ENCODE measurements around the gene HTR3C. TPM values are rescaled to one million over a fixed set of nuclear protein-coding genes. Genes with fewer than 3 reads are reported as not detected.
"Not testable (repeated sequence)": the region's sequence is repeated elsewhere in the genome, so short reads cannot be mapped to it uniquely, and the experiment has no call there.

HTR3C gene
- total RNA-seq, 2 donors from 2014 or later: not detected

- ATAC-seq (ENCODE audit: insufficient number of reproducible peaks, low FRiP score, low read depth) (peak; percentile 83), DNase-seq (ENCODE audit: low spot score) (no peak)
- Histone ChIP-seq H3K4me3 (peak overlapping the region; percentile 83), H3K27ac (no peak overlapping the region), H3K27me3 (replicated peaks; ENCODE audit: insufficient read depth) (no peaks in the 10 kb centered on the region), H3K4me1 (ENCODE audit: control insufficient read depth in 1 of 2, low read depth in 2 of 2) (peaks cover 5 to 11% of the 10 kb centered on the region in 2 donors), H3K36me3 (peaks cover 2% of the 10 kb centered on the region), H3K9me3 (no peaks in the 10 kb centered on the region)
- TF ChIP-seq CTCF (IDR thresholded peaks at IDR 0.05): peak; percentile 98
Observed at GRCh38 chr3:184016811-184017671, 35.8 kb upstream of the HTR3C start.

DNA sequence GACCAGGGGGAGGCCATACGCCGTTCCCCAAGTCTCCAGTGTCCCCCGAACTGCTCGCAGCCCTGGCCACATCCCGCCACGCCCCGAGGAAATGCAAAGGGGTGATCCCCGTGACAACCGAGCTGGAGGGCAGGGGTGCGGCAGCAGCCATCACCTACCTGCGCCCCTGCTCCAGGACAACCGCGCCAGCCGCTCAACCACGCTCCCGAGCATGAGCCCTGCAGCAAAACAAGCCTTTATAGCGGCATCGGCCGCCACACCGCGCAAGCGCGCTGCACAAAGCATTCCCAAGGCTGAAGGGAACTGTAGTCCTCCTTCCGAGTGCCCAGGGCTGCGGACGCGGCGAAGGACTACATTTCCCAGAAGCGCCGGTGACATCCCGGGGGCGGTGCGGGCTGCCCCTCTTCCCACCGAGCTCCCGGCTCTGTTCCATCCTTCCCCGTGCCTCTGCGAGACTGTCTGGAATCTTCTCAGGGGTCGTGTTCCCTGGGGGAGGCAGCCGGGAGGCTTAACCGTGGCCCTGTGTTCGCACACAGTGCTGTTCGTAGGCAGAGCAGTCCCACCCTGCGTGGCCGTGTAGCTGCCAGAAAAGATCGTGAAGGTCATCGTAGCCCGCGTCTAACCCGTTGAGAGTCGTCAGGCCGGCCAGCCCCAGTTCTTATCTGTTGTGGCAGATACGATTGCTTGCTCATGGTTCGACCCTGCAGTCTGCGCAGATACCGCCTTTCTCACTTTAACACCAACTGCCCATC is 35.0 kb upstream of the HTR3C start, which contains the start of gene ABCC5:
ABCC5 (minus strand) TSS at position 213 of the 752 bp plus-strand sequence. CDS start 3,492 bp downstream, outside the sequence.
- no peaks in the 10 kb centered on the region for H3K9me3 ChIP-seq
- peak; percentile 48 for TF ChIP-seq CTCF (IDR thresholded peaks at IDR 0.05)
- H3K27me3 ChIP-seq (replicated peaks; ENCODE audit: insufficient read depth): no peaks in the 10 kb centered on the region
- H3K36me3 ChIP-seq: peaks cover 2% of the 10 kb centered on the region
- DNase-seq (ENCODE audit: low spot score) (peak; percentile 64), ATAC-seq (ENCODE audit: insufficient number of reproducible peaks, low FRiP score, low read depth) (peak; percentile 95)
- peak within 1 kb of the TSS; percentile 83 for H3K4me3 ChIP-seq
- H3K4me1 ChIP-seq (ENCODE audit: control insufficient read depth in 1 of 2, low read depth in 2 of 2): peaks cover 5 to 11% of the 10 kb centered on the region in 2 donors
- H3K27ac ChIP-seq: peak within 1 kb of the TSS; percentile 26 to 38

DNA sequence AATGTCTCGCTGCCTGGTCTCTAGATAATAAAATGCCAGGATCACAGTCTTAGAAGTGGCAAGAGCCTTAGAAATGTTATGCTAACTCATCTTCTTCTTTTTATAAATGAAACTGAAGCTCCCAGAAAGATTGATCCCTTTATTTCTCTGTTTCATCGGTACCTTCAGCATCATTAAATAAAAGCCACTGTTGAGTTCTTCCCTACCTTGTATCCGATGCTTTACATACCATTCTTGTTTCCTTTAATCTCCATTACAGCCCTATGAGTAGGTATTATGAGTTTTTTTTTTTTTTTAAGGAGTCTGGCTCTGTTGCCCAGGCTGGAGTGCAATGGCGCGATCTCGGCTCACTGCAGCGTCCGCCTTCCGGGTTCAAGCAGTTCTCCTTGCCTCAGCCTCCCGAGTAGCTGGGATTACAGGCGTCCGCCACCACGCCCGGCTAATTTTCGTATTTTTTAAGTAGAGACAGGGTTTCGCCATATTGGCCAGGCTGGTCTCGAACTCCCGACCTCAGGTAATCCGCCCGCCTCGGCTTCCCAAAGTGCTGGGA is 34.3 kb upstream of the HTR3C start:
- Histone ChIP-seq H3K36me3 (peaks cover under 1% of the 10 kb centered on the region), H3K4me1 (ENCODE audit: control insufficient read depth in 1 of 2, low read depth in 2 of 2) (peaks cover 5 to 11% of the 10 kb centered on the region in 2 donors), H3K9me3 (no peaks in the 10 kb centered on the region), H3K4me3 (peak overlapping the region; percentile 83), H3K27ac (peak overlapping the region; percentile 26 to 38), H3K27me3 (replicated peaks; ENCODE audit: insufficient read depth) (no peaks in the 10 kb centered on the region)
- no peak for TF ChIP-seq CTCF (IDR thresholded peaks at IDR 0.05)
- ATAC-seq (ENCODE audit: insufficient number of reproducible peaks, low FRiP score, low read depth): no peak
- no peak for DNase-seq (ENCODE audit: low spot score)

DNA sequence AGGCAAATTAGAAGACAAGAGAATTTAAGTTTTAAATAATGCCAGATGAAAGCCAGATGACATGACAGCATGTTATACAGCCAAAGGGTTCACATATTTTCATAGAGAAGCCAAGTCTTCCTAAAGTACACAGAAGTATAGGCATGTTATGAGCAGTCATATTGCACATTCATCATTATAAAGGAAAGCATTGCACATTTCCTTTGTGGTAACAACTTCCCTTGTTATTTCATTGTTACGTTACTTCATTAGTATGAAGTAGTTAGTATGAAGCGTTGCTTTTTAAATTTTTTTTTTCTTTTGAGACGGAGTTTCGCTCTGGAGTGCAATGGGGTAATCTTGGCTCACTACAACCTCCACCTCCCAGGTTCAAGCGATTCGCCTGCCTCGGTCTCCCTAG is 30.5 kb upstream of the HTR3C start:
- no peaks in the 10 kb centered on the region for H3K4me1 ChIP-seq (ENCODE audit: control insufficient read depth in 1 of 2, low read depth in 2 of 2)
- TF ChIP-seq CTCF (IDR thresholded peaks at IDR 0.05): no peak
- H3K9me3 ChIP-seq: no peaks in the 10 kb centered on the region
- H3K27me3 ChIP-seq (replicated peaks; ENCODE audit: insufficient read depth): no peaks in the 10 kb centered on the region
- no peaks in the 10 kb centered on the region for H3K36me3 ChIP-seq
- no peak overlapping the region for H3K4me3 ChIP-seq
- ATAC-seq (ENCODE audit: insufficient number of reproducible peaks, low FRiP score, low read depth) (no peak), DNase-seq (ENCODE audit: low spot score) (no peak)
- H3K27ac ChIP-seq: no peak overlapping the region

- not testable (repeated sequence) for ATAC-seq (ENCODE audit: insufficient number of reproducible peaks, low FRiP score, low read depth); H3K27ac ChIP-seq; DNase-seq (ENCODE audit: low spot score); H3K27me3 ChIP-seq (replicated peaks; ENCODE audit: insufficient read depth); H3K4me3 ChIP-seq; H3K9me3 ChIP-seq; H3K36me3 ChIP-seq; H3K4me1 ChIP-seq (ENCODE audit: control insufficient read depth in 1 of 2, low read depth in 2 of 2)
Observed at GRCh38 chr3:184025256-184025655, 27.6 kb upstream of the HTR3C start.

DNA sequence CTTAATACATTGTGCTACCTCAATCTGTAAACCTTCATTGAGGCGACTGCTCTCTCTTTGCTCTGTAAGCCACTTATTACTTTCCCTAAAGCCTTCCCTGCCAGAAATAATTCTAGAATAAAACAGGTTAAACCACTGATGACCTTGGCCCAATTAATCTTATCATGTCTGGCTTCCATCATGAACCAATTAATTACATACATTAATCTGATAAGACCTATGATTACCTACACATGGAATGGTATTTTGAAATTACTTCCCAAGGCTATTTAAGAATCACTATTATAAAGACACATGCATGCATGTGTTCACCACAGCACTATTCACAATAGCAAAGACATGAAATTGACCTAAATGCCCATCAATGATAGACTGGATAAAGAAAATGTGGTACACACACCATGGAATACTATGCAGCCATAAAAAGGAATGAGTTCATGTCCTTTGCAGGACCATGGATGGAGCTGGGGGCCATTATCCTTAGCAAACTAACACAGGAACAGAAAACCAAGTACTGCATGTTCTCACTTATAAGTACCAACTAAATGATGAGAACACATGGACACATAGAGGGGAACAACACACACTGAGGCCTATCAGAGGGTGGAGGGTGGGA is 24.5 kb upstream of the HTR3C start:
- not testable (repeated sequence) for H3K4me1 ChIP-seq (ENCODE audit: control insufficient read depth in 1 of 2, low read depth in 2 of 2); DNase-seq (ENCODE audit: low spot score); H3K27ac ChIP-seq; H3K4me3 ChIP-seq; H3K36me3 ChIP-seq; H3K9me3 ChIP-seq; ATAC-seq (ENCODE audit: insufficient number of reproducible peaks, low FRiP score, low read depth); H3K27me3 ChIP-seq (replicated peaks; ENCODE audit: insufficient read depth)

Data from thoracic aorta (tissue), 2 donors.